GM23338 (cell line): ENCODE measurements around the gene FBXL17.
A peak's percentile ranks its signal among the peaks of the same experiment; 100 is the strongest.

Experiments used
- CREB1 ChIP-seq: fragments of 250-450 bp; sonication (Bioruptor Pico); IDR thresholded peaks from 2 replicates; pipeline ENCODE4 v1.5.0; 2020; ENCODE audit warnings: low read depth, mild to moderate bottlenecking, moderate library complexity
- CTCF ChIP-seq, 2 experiments: fragments of 200-600 bp in 1 of 2; sonication (generic) in 1 of 2; conservative IDR thresholded peaks; 2 replicates each; pipeline versions ENCODE4 v1.5.1 to v1.6.1; 2016 to 2017; ENCODE audit warnings: antibody characterized with exemption in 2 of 2, low read depth in 2 of 2, mild to moderate bottlenecking in 2 of 2, moderate library complexity in 1 of 2
- ETS1 ChIP-seq: IDR thresholded peaks from 2 replicates; pipeline ENCODE4 v1.6.1; 2016; ENCODE audit warnings: antibody characterized with exemption
- EZH2 ChIP-seq: fragments of 200-600 bp; sonication (generic); IDR thresholded peaks from one replicate; pipeline ENCODE4 v1.8.0; 2017; ENCODE audit warnings: antibody characterized with exemption, mild to moderate bottlenecking, low read depth; ENCODE audit not compliant: unreplicated experiment
- EZH2phosphoT487 ChIP-seq: fragments of 200-600 bp; sonication (generic); IDR thresholded peaks from one replicate; pipeline ENCODE4 v1.8.1; 2018; ENCODE audit warnings: antibody characterized with exemption; ENCODE audit not compliant: unreplicated experiment
- JUNB ChIP-seq: IDR thresholded peaks from one replicate; pipeline ENCODE4 v1.6.1; 2016; ENCODE audit warnings: antibody characterized with exemption; ENCODE audit not compliant: unreplicated experiment
- NANOG ChIP-seq: IDR thresholded peaks from 2 replicates; pipeline ENCODE4 v1.6.1; 2016; ENCODE audit warnings: antibody characterized with exemption, borderline replicate concordance
- POLR2AphosphoS5 ChIP-seq: IDR thresholded peaks from 2 replicates; pipeline ENCODE4 v1.6.1; 2016; ENCODE audit warnings: antibody characterized with exemption, low read depth
- REST ChIP-seq: IDR thresholded peaks from one replicate; pipeline ENCODE4 v1.6.1; 2018; ENCODE audit warnings: antibody characterized with exemption; ENCODE audit not compliant: unreplicated experiment
- STAT1 ChIP-seq: IDR thresholded peaks from one replicate; pipeline ENCODE4 v1.6.1; 2016; ENCODE audit warnings: antibody characterized with exemption; ENCODE audit not compliant: unreplicated experiment
- ZNF114 ChIP-seq: fragments of 250-450 bp; sonication (Bioruptor Pico); IDR thresholded peaks from 2 replicates; pipeline ENCODE4 v1.5.0; 2020; ENCODE audit warnings: mild to moderate bottlenecking, moderate library complexity

- TF ChIP-seq CTCF (conservative IDR thresholded peaks at IDR 0.05; ENCODE audit: low read depth in 2 of 2) (peak; percentile 99), EZH2 (no peak), REST (no peak), POLR2AphosphoS5 (no peak), ZNF114 (no peak), NANOG (no peak), JUNB (no peak), EZH2phosphoT487 (no peak), CREB1 (CRISPR knock-in tag) (no peak), STAT1 (no peak), ETS1 (no peak)
These were observed 121.6 kb downstream of the FBXL17 start for GRCh38 chr5:108260117-108260857.
